GM18951 (cell line): Measurements from ENCODE around the gene KIAA1586.

Experiments
- POLR2A ChIP-seq: IDR thresholded peaks from 4 replicates; pipeline ENCODE4 v1.6.1; 2011; ENCODE audit warnings: mild to moderate bottlenecking; ENCODE audit not compliant: insufficient read length, insufficient read depth; ENCODE audit errors: extremely low read depth
- in situ Hi-C: fragments of 300-500 bp; cut with MboI; formaldehyde crosslinking; loops from one replicate; pipeline ENCODE4 v1.12.0; 2022; ENCODE audit warnings: low sequenced_read_pairs, mixed read lengths, inconsistent platforms; ENCODE audit not compliant: unreplicated experiment

The KIAA1586 gene

DNA sequence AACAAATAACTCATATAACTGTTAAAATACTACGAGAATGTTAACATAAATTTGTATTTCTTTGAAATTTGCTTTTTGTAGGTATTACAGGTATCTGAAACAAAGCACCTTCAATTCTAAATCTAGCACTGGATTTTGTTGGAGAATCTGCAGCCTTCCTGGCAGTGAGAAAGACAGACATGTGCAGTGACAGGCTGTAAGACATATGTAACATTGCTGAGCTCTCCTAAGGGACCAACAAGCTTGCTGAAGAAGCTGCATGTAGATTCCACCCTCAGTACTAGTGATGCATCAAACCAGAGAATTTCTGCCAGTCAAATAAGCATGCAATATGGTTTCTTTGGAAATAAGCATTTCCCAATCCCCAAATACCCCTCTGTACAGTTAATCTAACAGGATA is 20.5 kb upstream of the KIAA1586 start:
- in situ Hi-C loops, result loop anchor here (25.0 kb wide), 1 partner anchor 286 kb away; the partner anchor contains the start of gene PRIM2
- TF ChIP-seq POLR2A, result no peak

DNA sequence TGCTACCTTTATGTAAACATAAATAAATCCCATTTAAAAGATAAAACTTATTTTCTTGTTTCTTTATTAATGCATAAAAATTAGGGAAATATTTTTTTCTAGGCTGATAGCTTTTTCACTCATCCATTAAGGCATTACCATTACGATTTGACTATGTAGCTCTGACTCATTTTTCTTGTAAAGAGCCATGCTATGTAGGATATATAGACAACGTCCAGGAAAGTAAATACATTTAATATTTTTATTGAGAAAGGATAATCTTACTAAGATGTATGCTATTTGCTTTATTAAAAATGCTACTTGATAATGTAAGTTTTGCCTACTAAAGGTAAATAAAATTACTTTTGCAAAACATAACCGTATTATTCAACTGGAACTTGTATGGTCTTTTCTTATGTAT is 19.2 kb upstream of the KIAA1586 start:
- no peak for TF ChIP-seq POLR2A
- in situ Hi-C loops, result loop anchor here (25.0 kb wide), 1 partner anchor 285 kb away; the partner anchor contains the start of gene PRIM2

DNA sequence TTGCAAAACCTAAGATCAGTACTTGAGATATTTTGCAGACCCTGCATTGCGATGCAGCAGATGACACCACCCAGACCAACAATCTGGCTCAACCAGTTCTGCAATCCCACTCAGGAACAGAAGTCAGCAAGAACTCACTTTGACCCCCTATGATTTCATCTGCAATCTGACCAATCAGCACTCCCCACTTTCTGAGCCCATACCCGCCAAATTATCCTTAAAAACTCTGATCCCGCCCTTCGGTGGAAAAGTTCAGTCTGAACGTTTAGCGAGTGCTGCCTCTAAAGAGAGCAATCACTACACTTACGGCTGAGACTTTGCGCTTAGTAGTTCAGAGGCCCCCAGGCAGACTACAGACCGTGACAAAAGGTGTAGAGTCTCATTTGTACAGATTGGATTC is 17.3 kb upstream of the KIAA1586 start:
- in situ Hi-C loops, result loop anchor here (25.0 kb wide), 1 partner anchor 283 kb away; the partner anchor contains the start of gene PRIM2
- TF ChIP-seq POLR2A, result no peak

DNA sequence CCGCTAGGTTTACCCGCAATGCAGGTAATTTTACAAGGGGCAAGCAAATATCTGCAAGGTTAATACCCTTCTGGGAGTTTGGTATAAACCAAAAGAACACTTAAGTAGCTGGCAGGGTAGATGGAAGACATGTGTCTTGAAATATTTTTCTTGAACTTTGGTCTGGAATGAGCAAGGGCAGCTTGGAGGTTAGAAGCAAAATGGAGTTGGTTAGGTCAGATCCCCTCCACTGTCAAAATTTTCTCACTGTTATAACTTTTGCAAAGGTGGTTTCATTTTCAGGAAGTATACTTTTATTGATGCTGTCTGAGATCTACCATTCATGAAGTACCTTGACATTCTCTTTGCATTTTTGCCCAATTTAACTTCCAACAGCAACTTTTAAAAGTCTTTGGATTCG is 13.3 kb upstream of the KIAA1586 start:
- in situ Hi-C loops, result loop anchor here (25.0 kb wide), 1 partner anchor 279 kb away; the partner anchor contains the start of gene PRIM2
- TF ChIP-seq POLR2A, result no peak

DNA sequence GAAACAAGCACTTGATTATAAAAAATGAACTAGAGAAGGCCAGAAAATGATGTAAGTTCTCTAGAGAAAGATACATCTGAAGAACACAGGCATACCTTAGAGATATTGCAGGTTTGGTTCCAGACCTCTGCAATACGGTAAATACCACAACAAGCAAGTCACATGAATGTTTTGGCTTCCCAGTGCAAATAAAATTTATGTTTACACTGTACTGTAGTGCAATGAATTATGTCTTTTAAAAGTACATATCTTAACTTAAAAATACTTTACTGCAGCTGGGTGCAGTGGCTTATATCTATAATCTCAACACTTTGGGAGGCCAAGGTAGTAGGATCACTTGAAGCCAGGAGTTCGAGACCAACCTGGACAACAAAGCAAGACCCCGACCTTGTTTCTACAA is 10.9 kb upstream of the KIAA1586 start:
- no peak for TF ChIP-seq POLR2A
- in situ Hi-C loops, result loop anchor here (25.0 kb wide), 1 partner anchor 277 kb away; the partner anchor contains the start of gene PRIM2

DNA sequence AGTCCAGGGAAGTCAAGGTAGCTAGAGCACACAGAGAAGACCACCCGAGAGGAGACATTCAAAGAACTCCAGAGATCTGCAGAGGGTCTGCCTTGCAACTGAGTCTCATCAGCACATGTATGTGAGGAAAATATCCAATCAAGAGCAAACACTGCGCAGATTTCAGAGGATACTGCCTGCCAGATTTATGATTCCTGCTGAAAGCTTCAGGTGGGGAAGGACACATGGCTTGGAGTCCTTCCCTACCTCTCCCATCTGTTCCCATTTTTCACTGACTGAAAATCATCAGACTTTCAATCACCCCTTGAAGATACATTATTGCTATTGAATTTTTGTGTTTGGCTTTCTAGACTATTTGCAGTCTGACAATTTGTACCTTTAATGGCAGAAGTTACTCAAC is 7.6 kb upstream of the KIAA1586 start:
- TF ChIP-seq POLR2A, result no peak
- in situ Hi-C loops, result loop anchor here (25.0 kb wide), 1 partner anchor 273 kb away; the partner anchor contains the start of gene PRIM2

DNA sequence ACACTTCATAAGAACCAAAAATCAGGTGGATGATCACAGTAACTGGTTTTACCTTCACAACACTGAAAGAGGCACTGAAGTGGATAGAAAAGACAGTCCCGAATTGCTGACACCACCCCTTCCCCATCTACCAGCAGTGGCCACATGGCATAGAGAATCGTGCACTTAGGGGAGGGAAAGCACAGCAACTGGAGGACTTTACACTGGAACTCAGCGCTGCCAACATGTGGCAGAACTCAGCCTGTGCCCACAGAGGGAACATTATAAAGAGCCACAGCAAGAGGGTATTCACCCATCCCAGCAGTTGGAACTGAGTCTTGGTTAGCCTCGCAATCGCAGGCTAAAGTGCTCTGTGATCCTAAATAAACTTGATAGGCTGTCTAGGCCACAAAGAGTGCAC is 6.5 kb upstream of the KIAA1586 start:
- TF ChIP-seq POLR2A, result no peak
- in situ Hi-C loops, result loop anchor here (25.0 kb wide), 1 partner anchor 272 kb away; the partner anchor contains the start of gene PRIM2

DNA sequence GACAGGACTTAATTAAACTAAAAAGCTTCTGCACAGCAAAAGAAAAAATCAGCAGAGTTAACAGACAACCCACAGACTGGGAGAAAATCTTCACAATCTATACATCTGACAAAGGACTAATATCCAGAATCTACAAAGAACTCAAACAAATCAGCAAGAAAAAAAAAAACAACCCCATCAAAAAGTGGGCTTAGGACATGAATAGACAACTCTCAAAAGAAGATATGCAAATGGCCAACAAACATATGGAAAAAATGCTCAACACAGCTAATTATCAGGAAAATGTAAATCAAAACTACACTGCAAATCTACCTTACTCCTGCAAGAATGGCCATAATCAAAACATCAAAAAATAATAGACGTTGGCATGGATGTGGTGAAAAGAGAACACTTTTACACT is 2.4 kb upstream of the KIAA1586 start:
- in situ Hi-C loops, result loop anchor here (25.0 kb wide), 1 partner anchor 268 kb away; the partner anchor contains the start of gene PRIM2

DNA sequence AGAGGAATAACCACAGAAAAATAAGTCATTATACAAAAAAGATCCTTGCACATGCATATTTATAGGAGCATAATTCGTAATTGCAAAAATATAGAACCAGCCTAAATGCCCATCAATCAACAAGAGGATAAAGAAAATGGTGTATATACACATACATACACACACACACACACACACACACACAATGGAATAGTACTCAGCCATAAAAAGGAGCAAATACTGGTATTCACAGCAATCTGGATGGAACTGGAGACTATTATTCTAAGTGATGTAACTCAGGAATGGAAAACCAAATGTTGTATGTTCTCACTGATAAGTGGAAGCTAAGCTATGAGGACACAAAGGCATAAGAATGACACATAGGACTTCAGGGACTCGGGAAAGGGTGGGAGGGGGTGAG is 1.9 kb upstream of the KIAA1586 start:
- TF ChIP-seq POLR2A, result no peak

DNA sequence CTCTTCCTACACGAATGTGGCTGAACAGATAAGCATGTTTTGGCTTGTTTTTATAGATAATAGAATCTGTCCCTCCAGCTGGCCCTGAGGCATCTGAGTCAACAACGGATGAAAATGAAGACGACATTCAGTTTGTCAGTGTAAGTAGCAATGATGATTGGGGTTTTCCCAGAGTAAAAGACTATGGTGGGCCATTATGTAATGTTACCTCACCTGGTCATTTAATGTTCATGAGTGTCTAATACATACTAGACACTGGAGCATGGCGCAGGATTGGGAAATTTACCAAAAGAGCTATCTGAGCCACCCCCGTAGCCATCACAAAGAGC is 728 bp downstream of the KIAA1586 start:
- in situ Hi-C loops, result loop anchor here (25.0 kb wide), 1 partner anchor 265 kb away; the partner anchor contains the start of gene PRIM2

More for the DNA sequence above, 1.9 kb upstream of the KIAA1586 start:
- in situ Hi-C loops, result loop anchor here (25.0 kb wide), 1 partner anchor 268 kb away; the partner anchor contains the start of gene PRIM2

DNA sequence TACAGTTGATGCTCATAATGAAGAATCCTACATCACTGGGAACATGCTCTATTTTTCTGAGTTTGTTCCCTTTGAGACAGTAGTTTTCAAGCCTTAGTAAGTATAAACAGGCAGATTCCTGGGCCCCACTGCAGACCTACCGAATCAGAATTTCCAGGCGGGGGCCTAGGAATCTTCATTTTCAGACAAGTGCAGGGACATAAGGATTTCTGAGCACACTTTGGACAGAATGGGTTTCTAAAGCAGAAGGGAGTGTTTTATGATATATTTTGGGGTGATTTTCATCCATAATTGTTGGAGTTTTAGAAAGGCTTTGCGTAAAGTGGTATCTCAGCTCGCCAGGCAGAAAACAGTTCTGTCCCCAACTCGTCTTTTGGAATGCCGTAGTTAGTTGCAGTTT is 1.4 kb downstream of the KIAA1586 start:
- in situ Hi-C loops, result loop anchor here (25.0 kb wide), 1 partner anchor 264 kb away; the partner anchor contains the start of gene PRIM2

DNA sequence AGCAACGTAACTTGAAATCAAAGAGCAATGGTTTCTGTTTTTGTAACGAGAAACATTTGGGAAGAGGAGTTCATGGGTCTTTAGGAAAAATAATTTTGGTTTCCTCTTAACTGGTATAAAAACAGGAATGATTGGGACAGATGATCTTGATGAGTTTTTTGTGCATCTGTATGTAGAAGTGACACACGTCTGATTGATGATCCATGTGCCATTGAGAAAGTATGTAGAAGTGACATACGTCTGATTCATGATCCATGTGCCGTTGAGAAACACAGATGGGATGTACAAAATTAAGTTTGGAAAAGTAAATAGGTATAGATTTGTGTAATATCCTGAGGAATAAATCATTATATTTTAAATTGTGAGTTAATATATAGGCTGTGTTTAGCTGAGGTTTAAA is 2.1 kb downstream of the KIAA1586 start:
- TF ChIP-seq POLR2A, result no peak
- in situ Hi-C loops, result loop anchor here (25.0 kb wide), 1 partner anchor 264 kb away; the partner anchor contains the start of gene PRIM2

DNA sequence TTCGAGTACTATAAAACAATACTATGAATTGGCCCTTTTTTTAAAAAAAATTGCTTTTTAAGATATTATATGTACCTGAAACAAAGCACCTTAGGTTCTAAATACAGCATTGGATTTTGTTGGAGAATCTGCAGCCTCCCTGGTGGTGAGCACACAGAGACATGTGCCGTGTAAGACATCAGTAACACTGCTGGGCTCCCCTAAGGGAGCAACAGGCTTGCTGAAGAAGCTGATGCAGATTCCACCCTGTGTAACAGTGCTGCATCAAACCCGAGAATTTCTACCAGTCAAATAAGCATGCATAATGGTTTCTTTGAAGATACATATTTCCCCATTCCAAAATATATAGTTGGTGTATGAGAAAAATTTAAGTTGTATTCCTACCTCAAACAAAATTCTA is 17.4 kb downstream of the KIAA1586 start:
- TF ChIP-seq POLR2A, result no peak
- in situ Hi-C loops, result no loop called here

DNA sequence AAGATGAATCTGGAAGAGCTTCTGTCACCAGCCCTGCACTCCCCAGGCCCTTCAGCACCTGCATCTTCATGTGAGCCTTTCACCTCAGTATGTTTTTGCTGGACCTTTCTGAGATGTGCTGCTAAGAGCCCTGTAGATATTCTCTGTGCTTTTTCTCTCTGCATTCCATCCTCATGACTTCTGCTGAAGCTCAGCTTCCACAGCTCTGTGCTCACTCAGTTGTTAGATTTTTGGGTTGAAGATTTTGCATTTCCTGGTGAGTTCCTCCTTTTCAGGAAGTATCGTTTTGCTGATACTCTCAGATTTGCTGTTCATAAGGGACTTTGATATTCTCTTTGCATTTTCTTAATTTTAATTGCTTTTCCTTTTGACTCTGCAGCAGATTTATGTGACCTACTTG is 18.3 kb downstream of the KIAA1586 start:
- TF ChIP-seq POLR2A, result no peak
- in situ Hi-C loops, result no loop called here

DNA sequence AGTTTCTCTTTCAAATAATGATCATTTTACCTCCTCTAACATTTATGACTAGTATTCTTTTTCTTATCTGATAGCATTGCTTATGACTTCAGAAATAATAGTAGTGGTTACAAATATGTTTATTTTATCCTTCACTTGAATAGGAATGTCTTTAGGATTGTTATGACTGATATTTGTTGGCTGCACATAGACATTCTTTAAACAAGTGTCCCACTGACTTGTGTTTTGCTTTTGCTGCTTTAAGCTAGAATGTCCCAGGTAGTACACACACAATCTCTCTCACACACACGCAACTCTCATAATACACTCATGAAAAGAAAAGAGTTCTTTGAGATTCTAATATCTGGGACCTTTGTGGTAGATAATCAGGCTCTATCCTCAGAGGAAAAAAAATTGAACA is 21.6 kb downstream of the KIAA1586 start:
- no peak for TF ChIP-seq POLR2A
- in situ Hi-C loops, result no loop called here
